HepG2 (cell line): ENCODE data around the gene JTB. TPM values are rescaled to one million over a fixed set of nuclear protein-coding genes. Genes with fewer than 3 reads are reported as not detected.

Source experiments
- BRD4 ChIP-seq: sonication (generic); formaldehyde crosslinking; IDR thresholded peaks from 2 replicates; pipeline ENCODE4 v1.4.0; 2020; ENCODE audit warnings: missing genetic modification reagents
- CAMTA2 ChIP-seq: sonication (generic); formaldehyde crosslinking; IDR thresholded peaks from 2 replicates; pipeline ENCODE4 v1.4.0; 2020; ENCODE audit warnings: mild to moderate bottlenecking, missing genetic modification reagents, borderline replicate concordance
- CBFB ChIP-seq: sonication (generic); formaldehyde crosslinking; IDR thresholded peaks from 2 replicates; pipeline ENCODE4 v1.4.0; 2020; ENCODE audit warnings: missing genetic modification reagents
- E2F1 ChIP-seq: sonication (generic); formaldehyde crosslinking; IDR thresholded peaks from 2 replicates; pipeline ENCODE4 v1.5.0; 2020; ENCODE audit warnings: missing genetic modification reagents
- GABPB1 ChIP-seq: IDR thresholded peaks from 2 replicates; pipeline ENCODE4 v1.6.1; 2016; ENCODE audit warnings: mild to moderate bottlenecking, missing genetic modification reagents, moderate library complexity, missing compliant biosample characterization
- MAF1 ChIP-seq: sonication (generic); formaldehyde crosslinking; IDR thresholded peaks from 2 replicates; pipeline ENCODE4 v1.5.0; 2020; ENCODE audit warnings: missing genetic modification reagents, borderline replicate concordance
- MATR3 ChIP-seq: sonication (generic); formaldehyde crosslinking; IDR thresholded peaks from 2 replicates; pipeline ENCODE4 v1.4.0; 2020; ENCODE audit warnings: missing genetic modification reagents
- PBX2 ChIP-seq: IDR thresholded peaks from 2 replicates; pipeline ENCODE4 v1.6.1; 2016; ENCODE audit warnings: control low read depth
- PHF5A ChIP-seq: IDR thresholded peaks from one replicate; pipeline ENCODE4 v1.6.1; 2018; ENCODE audit warnings: low read depth, missing genetic modification reagents; ENCODE audit not compliant: unreplicated experiment
- TP53 ChIP-seq: sonication (generic); formaldehyde crosslinking; conservative IDR thresholded peaks from 2 replicates; pipeline ENCODE4 v1.4.0; 2020; ENCODE audit warnings: missing genetic modification reagents
- ZFAT ChIP-seq: sonication (generic); formaldehyde crosslinking; conservative IDR thresholded peaks from 2 replicates; pipeline ENCODE4 v1.8.1; 2023; ENCODE audit warnings: missing genetic modification reagents, inconsistent platforms
- ZFP37 ChIP-seq: sonication (generic); formaldehyde crosslinking; IDR thresholded peaks from 2 replicates; pipeline ENCODE4 v1.4.0; 2020; ENCODE audit warnings: missing genetic modification reagents, borderline replicate concordance
- ZFP90 ChIP-seq: sonication (generic); formaldehyde crosslinking; IDR thresholded peaks from 2 replicates; pipeline ENCODE4 v1.8.0; 2022; ENCODE audit warnings: missing genetic modification reagents, mild to moderate bottlenecking, inconsistent platforms, borderline replicate concordance
- ZNF276 ChIP-seq: sonication (generic); formaldehyde crosslinking; IDR thresholded peaks from 2 replicates; pipeline ENCODE4 v1.4.0; 2020; ENCODE audit warnings: mild to moderate bottlenecking, low read depth, missing genetic modification reagents
- ZNF3 ChIP-seq: IDR thresholded peaks from 2 replicates; pipeline ENCODE4 v1.7.0; 2017; ENCODE audit warnings: inconsistent platforms
- ZNF367 ChIP-seq: sonication (generic); formaldehyde crosslinking; IDR thresholded peaks from 2 replicates; pipeline ENCODE4 v1.4.0; 2020; ENCODE audit warnings: missing genetic modification reagents, borderline replicate concordance
- ZNF382 ChIP-seq: sonication (generic); formaldehyde crosslinking; IDR thresholded peaks from 2 replicates; pipeline ENCODE4 v1.5.0; 2020; ENCODE audit warnings: missing genetic modification reagents, mild to moderate bottlenecking, borderline replicate concordance
- ZNF430 ChIP-seq: sonication (generic); formaldehyde crosslinking; IDR thresholded peaks from 2 replicates; pipeline ENCODE4 v1.9.0; 2021; ENCODE audit warnings: mild to moderate bottlenecking, missing genetic modification reagents
- ZNF740 ChIP-seq: sonication (generic); formaldehyde crosslinking; IDR thresholded peaks from 2 replicates; pipeline ENCODE4 v1.4.0; 2020; ENCODE audit warnings: missing genetic modification reagents
- polyA plus RNA-seq, 8 experiments: library from polyadenylated mRNA; depleted of rRNA in 3 of 8; stranded (reverse) in 7 of 8; unstranded in 1 of 8; fragments of >200 nt; fragmentation: Illumina TruSeq in 4 of 8; extraction: Trizol in 4 of 8; gene quantifications; 2 replicates each; pipeline versions ENCODE4 v1.2.1 to v1.2.3, GENCODE V29; 2011 to 2016; ENCODE audit warnings: low read depth in 4 of 8, missing spikeins in 1 of 8, mixed read lengths in 1 of 8; ENCODE audit not compliant: insufficient read depth in 1 of 8
- total RNA-seq, 5 experiments: library from RNA; depleted of rRNA; stranded (reverse); fragments of >200 nt; fragmentation: Illumina TruSeq; extraction: Trizol; gene quantifications; 2 replicates each; pipeline ENCODE4 v1.2.3, GENCODE V29; 2016; ENCODE audit warnings: low read depth in 1 of 5
- TF ChIP-seq, protein P1 (sequence below): sonication (generic); formaldehyde crosslinking; IDR thresholded peaks from 2 replicates; pipeline ENCODE4 v1.5.1; 2020; ENCODE audit warnings: mild to moderate bottlenecking, missing genetic modification reagents
- TF ChIP-seq, protein P2 (sequence below): sonication (generic); formaldehyde crosslinking; IDR thresholded peaks from 2 replicates; pipeline ENCODE4 v1.4.0; 2020; ENCODE audit warnings: missing genetic modification reagents

The JTB gene
- total and polyA plus RNA-seq, 2 of the 13 experiments (the other 11 are each of a cell fraction or from before 2014, with no cell fraction given): 96.7 to 99.2 TPM

DNA sequence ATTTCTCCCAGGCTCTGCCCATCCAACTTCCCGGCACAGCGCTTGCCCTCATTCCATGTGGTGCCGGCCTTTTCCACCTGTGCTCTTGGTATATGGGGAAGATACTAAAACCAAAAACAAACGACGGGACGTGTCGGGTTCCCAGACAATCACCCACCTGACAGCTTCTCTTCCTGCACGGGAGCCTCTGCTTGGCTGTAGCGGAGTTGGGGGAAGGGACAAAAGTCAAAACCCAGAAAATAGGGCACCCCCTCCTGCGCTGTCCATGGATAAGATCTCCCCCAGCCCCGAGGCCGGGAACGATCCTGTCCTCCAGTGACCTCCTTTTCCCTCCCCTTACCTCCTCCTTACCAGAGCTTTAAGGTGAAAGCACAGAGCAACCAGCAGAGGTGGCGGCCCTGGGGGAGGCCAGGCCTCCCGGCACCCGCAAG lies 640 bp downstream of the JTB start (continued):
- TF ChIP-seq, protein P1, sequence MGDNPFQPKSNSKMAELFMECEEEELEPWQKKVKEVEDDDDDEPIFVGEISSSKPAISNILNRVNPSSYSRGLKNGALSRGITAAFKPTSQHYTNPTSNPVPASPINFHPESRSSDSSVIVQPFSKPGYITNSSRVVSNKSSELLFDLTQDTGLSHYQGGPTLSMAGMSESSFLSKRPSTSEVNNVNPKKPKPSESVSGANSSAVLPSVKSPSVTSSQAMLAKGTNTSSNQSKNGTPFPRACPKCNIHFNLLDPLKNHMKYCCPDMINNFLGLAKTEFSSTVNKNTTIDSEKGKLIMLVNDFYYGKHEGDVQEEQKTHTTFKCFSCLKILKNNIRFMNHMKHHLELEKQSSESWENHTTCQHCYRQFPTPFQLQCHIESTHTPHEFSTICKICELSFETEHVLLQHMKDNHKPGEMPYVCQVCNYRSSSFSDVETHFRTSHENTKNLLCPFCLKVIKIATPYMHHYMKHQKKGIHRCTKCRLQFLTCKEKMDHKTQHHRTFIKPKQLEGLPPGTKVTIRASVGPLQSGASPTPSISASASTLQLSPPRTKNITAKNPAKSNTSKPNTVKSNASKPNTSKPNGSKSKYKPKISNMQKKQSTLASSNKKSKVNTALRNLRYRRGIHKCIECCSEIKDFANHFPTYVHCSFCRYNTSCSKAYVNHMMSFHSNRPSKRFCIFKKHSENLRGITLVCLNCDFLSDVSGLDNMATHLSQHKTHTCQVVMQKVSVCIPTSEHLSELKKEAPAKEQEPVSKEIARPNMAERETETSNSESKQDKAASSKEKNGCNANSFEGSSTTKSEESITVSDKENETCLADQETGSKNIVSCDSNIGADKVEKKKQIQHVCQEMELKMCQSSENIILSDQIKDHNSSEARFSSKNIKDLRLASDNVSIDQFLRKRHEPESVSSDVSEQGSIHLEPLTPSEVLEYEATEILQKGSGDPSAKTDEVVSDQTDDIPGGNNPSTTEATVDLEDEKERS (CRISPR knock-in tag): no peak
- TF ChIP-seq MAF1 (CRISPR knock-in tag) (no peak), PHF5A (no peak), ZNF382 (CRISPR knock-in tag) (no peak), ZFP37 (CRISPR knock-in tag) (no peak), CAMTA2 (no peak), ZNF3 (CRISPR knock-in tag) (no peak), E2F1 (CRISPR knock-in tag) (no peak), ZNF276 (CRISPR knock-in tag) (no peak), MATR3 (CRISPR knock-in tag) (no peak), ZNF430 (CRISPR knock-in tag) (no peak), ZFP90 (CRISPR knock-in tag) (peak; percentile 77; the same call in 1 of the 2 replicates), GABPB1 (CRISPR knock-in tag) (no peak), PBX2 (CRISPR knock-in tag) (no peak), ZFAT (CRISPR knock-in tag) (0 out of 2 replicates have a peak, but pooled peaks have one; percentile 50), CBFB (no peak), ZNF367 (CRISPR knock-in tag) (no peak), TP53 (CRISPR knock-in tag) (no peak), BRD4 (CRISPR knock-in tag) (peak; percentile 47; the same call in 1 of the 2 replicates), ZNF740 (CRISPR knock-in tag) (no peak; the same call in 1 of the 2 replicates)
- TF ChIP-seq, protein P2, sequence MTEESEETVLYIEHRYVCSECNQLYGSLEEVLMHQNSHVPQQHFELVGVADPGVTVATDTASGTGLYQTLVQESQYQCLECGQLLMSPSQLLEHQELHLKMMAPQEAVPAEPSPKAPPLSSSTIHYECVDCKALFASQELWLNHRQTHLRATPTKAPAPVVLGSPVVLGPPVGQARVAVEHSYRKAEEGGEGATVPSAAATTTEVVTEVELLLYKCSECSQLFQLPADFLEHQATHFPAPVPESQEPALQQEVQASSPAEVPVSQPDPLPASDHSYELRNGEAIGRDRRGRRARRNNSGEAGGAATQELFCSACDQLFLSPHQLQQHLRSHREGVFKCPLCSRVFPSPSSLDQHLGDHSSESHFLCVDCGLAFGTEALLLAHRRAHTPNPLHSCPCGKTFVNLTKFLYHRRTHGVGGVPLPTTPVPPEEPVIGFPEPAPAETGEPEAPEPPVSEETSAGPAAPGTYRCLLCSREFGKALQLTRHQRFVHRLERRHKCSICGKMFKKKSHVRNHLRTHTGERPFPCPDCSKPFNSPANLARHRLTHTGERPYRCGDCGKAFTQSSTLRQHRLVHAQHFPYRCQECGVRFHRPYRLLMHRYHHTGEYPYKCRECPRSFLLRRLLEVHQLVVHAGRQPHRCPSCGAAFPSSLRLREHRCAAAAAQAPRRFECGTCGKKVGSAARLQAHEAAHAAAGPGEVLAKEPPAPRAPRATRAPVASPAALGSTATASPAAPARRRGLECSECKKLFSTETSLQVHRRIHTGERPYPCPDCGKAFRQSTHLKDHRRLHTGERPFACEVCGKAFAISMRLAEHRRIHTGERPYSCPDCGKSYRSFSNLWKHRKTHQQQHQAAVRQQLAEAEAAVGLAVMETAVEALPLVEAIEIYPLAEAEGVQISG (CRISPR knock-in tag): no peak
